ENCODE results near the gene GHRHR. TPM values are rescaled to one million over a fixed set of nuclear protein-coding genes. Genes with fewer than 3 reads are reported as not detected.
A peak's percentile ranks its signal among the peaks of the same experiment; 100 is the strongest.

GHRHR gene
- total RNA-seq, 1 donor from 2014 or later, result 12.3 TPM

GRCh38 chr7:30968747-30969603, 5.2 kb downstream of the GHRHR start:
- DNase-seq (ENCODE audit: low spot score), result peak; percentile 58

- no peak for DNase-seq (ENCODE audit: low spot score)
Observed at GRCh38 chr7:30969604-30969970, 5.8 kb downstream of the GHRHR start.

GRCh38 chr7:30970074-30970473, 6.3 kb downstream of the GHRHR start:
- DNase-seq (ENCODE audit: low spot score), result no peak

- DNase-seq (ENCODE audit: low spot score), result peak; percentile 70
Observed at GRCh38 chr7:30970594-30971094, 6.9 kb downstream of the GHRHR start.

- no peak for DNase-seq (ENCODE audit: low spot score)
Observed at GRCh38 chr7:30971440-30971839, 7.7 kb downstream of the GHRHR start.

GRCh38 chr7:30971840-30972563, 8.2 kb downstream of the GHRHR start:
- no peak for DNase-seq (ENCODE audit: low spot score)

- no peak for DNase-seq (ENCODE audit: low spot score)
Observed at GRCh38 chr7:30973292-30973691, 9.5 kb downstream of the GHRHR start.

- no peak for DNase-seq (ENCODE audit: low spot score)
Observed at GRCh38 chr7:30973791-30974604, 10.2 kb downstream of the GHRHR start.

- DNase-seq (ENCODE audit: low spot score), result peak; percentile 73
Observed at GRCh38 chr7:30974605-30975255, 11.0 kb downstream of the GHRHR start.

GRCh38 chr7:30975256-30975899, 11.6 kb downstream of the GHRHR start:
- DNase-seq (ENCODE audit: low spot score), result no peak

GRCh38 chr7:30976381-30976780, 12.6 kb downstream of the GHRHR start:
- no peak for DNase-seq (ENCODE audit: low spot score)

- DNase-seq (ENCODE audit: low spot score), result no peak
Observed at GRCh38 chr7:30977222-30977621, 13.5 kb downstream of the GHRHR start.

- DNase-seq (ENCODE audit: low spot score), result peak; percentile 59
Observed at GRCh38 chr7:30977896-30978564, 14.3 kb downstream of the GHRHR start.

- DNase-seq (ENCODE audit: low spot score), result no peak
Observed at GRCh38 chr7:30979027-30979426, 15.3 kb downstream of the GHRHR start.

- DNase-seq (ENCODE audit: low spot score), result no peak
Observed at GRCh38 chr7:30980194-30980593, 16.4 kb downstream of the GHRHR start.

GRCh38 chr7:30980751-30981150, 17.0 kb downstream of the GHRHR start:
- no peak for DNase-seq (ENCODE audit: low spot score)

- DNase-seq (ENCODE audit: low spot score), result peak; percentile 86
Observed at GRCh38 chr7:30983042-30983913, 19.5 kb downstream of the GHRHR start.

GRCh38 chr7:30983914-30984247, 20.1 kb downstream of the GHRHR start:
- DNase-seq (ENCODE audit: low spot score), result no peak

GRCh38 chr7:30984359-30985107, 20.8 kb downstream of the GHRHR start:
- peak; percentile 70 for DNase-seq (ENCODE audit: low spot score)

All from mucosa of gallbladder (tissue), 1 donor.